H1 (cell line): ENCODE results near the gene DNAAF5. TPM values are rescaled to one million over a fixed set of nuclear protein-coding genes. Genes with fewer than 3 reads are reported as not detected.

Experiments
- CTCF ChIA-PET: fragments of 300-600 bp; sonication (Branson Sonifier 250); formaldehyde crosslinking; loops from one replicate; lab custom pipeline; 2021; ENCODE audit not compliant: partially characterized antibody; lab: Charles Lee
- POLR2A ChIA-PET: fragments of 300-600 bp; sonication (Branson Sonifier 250); formaldehyde crosslinking; loops from one replicate; lab custom pipeline; 2021; ENCODE audit warnings: inconsistent platforms; ENCODE audit not compliant: partially characterized antibody; lab: Charles Lee
- DNase-seq, 2 experiments: peaks; one replicate each; pipeline versions ENCODE4 v3.0.0 to v3.0.0-alpha.2; 2010 to 2022; ENCODE audit warnings: low spot score in 2 of 2, low read depth in 1 of 2, mixed read lengths in 1 of 2
- FAIRE-seq: peaks from 2 replicates; lab custom pipeline; 2011; peaks lifted over from hg19 to GRCh38; lab: Jason Lieb, UNC
- H2AFZ ChIP-seq: 2 replicates; pipeline ENCODE4 v1.8.1; 2012; ENCODE audit warnings: low read length, inconsistent platforms
- H2AK5ac ChIP-seq: 2 replicates; pipeline ENCODE4 v1.6.1; 2013; ENCODE audit warnings: low read depth, low read length
- H2BK120ac ChIP-seq: replicated peaks from 2 replicates; pipeline ENCODE3; 2013; ENCODE audit warnings: low read depth, low read length, inconsistent platforms
- H2BK12ac ChIP-seq: 2 replicates; pipeline ENCODE4 v1.6.1; 2013; ENCODE audit warnings: low read depth, low read length
- H2BK15ac ChIP-seq: 2 replicates; pipeline ENCODE4 v1.6.1; 2013; ENCODE audit warnings: low read length
- H2BK20ac ChIP-seq: 2 replicates; pipeline ENCODE4 v1.6.1; 2013; ENCODE audit warnings: low read length
- H2BK5ac ChIP-seq: 2 replicates; pipeline ENCODE4 v1.6.1; 2013; ENCODE audit warnings: low read depth, low read length
- H3K14ac ChIP-seq: 2 replicates; pipeline ENCODE4 v1.6.1; 2013; ENCODE audit warnings: inconsistent platforms; ENCODE audit not compliant: insufficient read length
- H3K18ac ChIP-seq: 2 replicates; pipeline ENCODE4 v1.6.1; 2013; ENCODE audit warnings: low read length; ENCODE audit errors: extremely low read depth
- H3K23ac ChIP-seq: 2 replicates; pipeline ENCODE4 v1.6.1; 2013; ENCODE audit warnings: inconsistent platforms; ENCODE audit not compliant: insufficient read length
- H3K23me2 ChIP-seq: 2 replicates; pipeline ENCODE4 v1.6.1; 2013; ENCODE audit warnings: low read depth, low read length
- H3K27ac ChIP-seq: 2 replicates; pipeline ENCODE4 v1.6.1; 2011; ENCODE audit warnings: low read depth, low read length, inconsistent platforms
- H3K27me3 ChIP-seq, 4 experiments: replicated peaks in 1 of 4; 1 replicate in 1 of 4; 2 replicates in 3 of 4; pipeline versions ENCODE4 v1.6.1 to v1.8.1; 2011 to 2013; ENCODE audit warnings: low read length in 3 of 4, mild to moderate bottlenecking in 3 of 4, inconsistent platforms in 2 of 4, mixed read lengths in 2 of 4, moderate library complexity in 1 of 4; ENCODE audit not compliant: control insufficient read depth in 3 of 4, insufficient read depth in 3 of 4; ENCODE audit errors: extremely low read depth in 1 of 4
- H3K36me3 ChIP-seq, 4 experiments: 2 replicates each; pipeline versions ENCODE4 v1.6.1 to v1.8.1; 2011 to 2013; ENCODE audit warnings: mild to moderate bottlenecking in 4 of 4, low read length in 3 of 4, moderate library complexity in 2 of 4, control low read depth in 1 of 4, inconsistent platforms in 1 of 4; ENCODE audit not compliant: insufficient read depth in 4 of 4, control insufficient read depth in 2 of 4
- H3K4ac ChIP-seq: replicated peaks from 2 replicates; pipeline ENCODE3; 2013; ENCODE audit warnings: low read length, low read depth, mixed read lengths, inconsistent platforms; ENCODE audit not compliant: insufficient read length
- H3K4me1 ChIP-seq, 4 experiments: replicated peaks in 1 of 4; 1 replicate in 1 of 4; 2 replicates in 3 of 4; pipeline versions ENCODE4 v1.6.1 to v1.8.1; 2011 to 2013; ENCODE audit warnings: low read length in 3 of 4, inconsistent platforms in 2 of 4, mixed read lengths in 1 of 4; ENCODE audit not compliant: insufficient read depth in 4 of 4, control insufficient read depth in 3 of 4
- H3K4me2 ChIP-seq, 2 experiments: 2 replicates each; pipeline versions ENCODE4 v1.6.1 to v1.8.1; 2011 to 2013; ENCODE audit warnings: low read depth in 2 of 2, low read length in 2 of 2, control low read depth in 1 of 2, inconsistent platforms in 1 of 2, mild to moderate bottlenecking in 1 of 2; ENCODE audit not compliant: insufficient read depth in 1 of 2
- H3K4me3 ChIP-seq, 4 experiments: fragments of 200-600, 300-600 bp in 1 of 4; sonication (generic), shearing (Covaris generic), sonication (Bioruptor Twin) in 1 of 4; 2 replicates each; pipeline versions ENCODE4 v1.5.1 to v1.8.1; 2011 to 2016; ENCODE audit warnings: low read length in 4 of 4, low read depth in 3 of 4, control low read depth in 2 of 4, inconsistent platforms in 2 of 4, mild to moderate bottlenecking in 2 of 4, mixed read lengths in 1 of 4, moderate library complexity in 1 of 4; ENCODE audit not compliant: insufficient read depth in 2 of 4; ENCODE audit errors: extremely low read depth in 1 of 4
- H3K56ac ChIP-seq: replicated peaks from 2 replicates; pipeline ENCODE3; 2013; ENCODE audit warnings: low read depth, mild to moderate bottlenecking, mixed read lengths, low read length, inconsistent platforms; ENCODE audit not compliant: insufficient read length
- H3K79me1 ChIP-seq: 2 replicates; pipeline ENCODE4 v1.6.1; 2013; ENCODE audit warnings: low read depth, low read length, control low read depth
- H3K79me2 ChIP-seq, 2 experiments: 2 replicates each; pipeline versions ENCODE4 v1.6.1 to v1.8.1; 2012 to 2013; ENCODE audit warnings: low read length in 2 of 2, mild to moderate bottlenecking in 2 of 2, inconsistent platforms in 1 of 2; ENCODE audit not compliant: insufficient read depth in 2 of 2, control insufficient read depth in 1 of 2
- H3K9ac ChIP-seq, 4 experiments: replicated peaks in 1 of 4; 1 replicate in 1 of 4; 2 replicates in 3 of 4; pipeline versions ENCODE4 v1.6.1 to v1.8.1; 2011 to 2013; ENCODE audit warnings: low read depth in 3 of 4, low read length in 3 of 4, control low read depth in 2 of 4, mild to moderate bottlenecking in 2 of 4, moderate library complexity in 2 of 4, inconsistent platforms in 1 of 4; ENCODE audit errors: extremely low read depth in 1 of 4
- H3K9me3 ChIP-seq, 2 experiments: 2 replicates each; pipeline versions ENCODE4 v1.6.1 to v1.8.1; 2012 to 2013; ENCODE audit warnings: mild to moderate bottlenecking in 2 of 2, moderate library complexity in 2 of 2, control low read depth in 1 of 2, inconsistent platforms in 1 of 2, low read depth in 1 of 2, low read length in 1 of 2, mixed read lengths in 1 of 2; ENCODE audit not compliant: insufficient read depth in 2 of 2
- H4K20me1 ChIP-seq, 2 experiments: replicated peaks in 1 of 2; 2 replicates each; pipeline versions ENCODE3 to v1.8.1; 2011 to 2013; ENCODE audit warnings: inconsistent platforms in 2 of 2, low read length in 2 of 2, mild to moderate bottlenecking in 1 of 2; ENCODE audit not compliant: insufficient read depth in 2 of 2, control insufficient read depth in 1 of 2
- H4K5ac ChIP-seq: 2 replicates; pipeline ENCODE4 v1.6.1; 2013; ENCODE audit warnings: low read length, low read depth, mixed read lengths, inconsistent platforms; ENCODE audit not compliant: insufficient read length
- H4K8ac ChIP-seq: 2 replicates; pipeline ENCODE4 v1.8.0; 2013; ENCODE audit warnings: mild to moderate bottlenecking, moderate library complexity, low read length, inconsistent platforms; ENCODE audit not compliant: insufficient read depth; ENCODE audit errors: extremely low read depth
- H4K91ac ChIP-seq: replicated peaks from 2 replicates; pipeline ENCODE3; 2013; ENCODE audit warnings: low read length, mixed read lengths, inconsistent platforms; ENCODE audit not compliant: insufficient read length
- BCL11A ChIP-seq, 2 experiments: IDR thresholded peaks; one replicate each; pipeline ENCODE4 v1.6.1; 2011; ENCODE audit warnings: low read depth in 2 of 2, low read length in 2 of 2, mild to moderate bottlenecking in 2 of 2
- CBX8 ChIP-seq: fragments of 300-800, 300-1000 bp; sonication (generic); IDR thresholded peaks from 2 replicates; pipeline ENCODE4 v1.7.1; 2016; ENCODE audit warnings: low read depth, low read length, borderline replicate concordance
- CHD2 ChIP-seq: IDR thresholded peaks from 2 replicates; pipeline ENCODE4 v1.6.1; 2012; ENCODE audit warnings: low read length, improper control_type of control experiment
- CTBP2 ChIP-seq: IDR thresholded peaks from 2 replicates; pipeline ENCODE4 v1.7.0; 2011; ENCODE audit warnings: borderline replicate concordance, mild to moderate bottlenecking, moderate library complexity, mixed read lengths, low read length; ENCODE audit not compliant: insufficient read depth, insufficient read length
- FOSL1 ChIP-seq: IDR thresholded peaks from 2 replicates; pipeline ENCODE4 v1.6.1; 2011; ENCODE audit warnings: mild to moderate bottlenecking, low read depth, low read length, moderate library complexity; ENCODE audit not compliant: insufficient read depth
- GTF2F1 ChIP-seq: IDR thresholded peaks from 2 replicates; pipeline ENCODE4 v1.6.1; 2012; ENCODE audit warnings: low read depth, low read length, improper control_type of control experiment, borderline replicate concordance
- JUN ChIP-seq: IDR thresholded peaks from 2 replicates; pipeline ENCODE4 v1.6.1; 2011; ENCODE audit warnings: low read depth, mild to moderate bottlenecking, improper control_type of control experiment, low read length
- KDM1A ChIP-seq: fragments of 200-600, 300-600 bp; sonication (generic); IDR thresholded peaks from 2 replicates; pipeline ENCODE4 v1.7.1; 2016; ENCODE audit warnings: mild to moderate bottlenecking, low read length, borderline replicate concordance
- NRF1 ChIP-seq: IDR thresholded peaks from 2 replicates; pipeline ENCODE4 v1.6.1; 2011; ENCODE audit warnings: mild to moderate bottlenecking, low read depth, low read length, improper control_type of control experiment
- SAP30 ChIP-seq: fragments of 300-600 bp; sonication (generic); IDR thresholded peaks from 2 replicates; pipeline ENCODE4 v1.7.1; 2012; ENCODE audit warnings: low read length, moderate library complexity, mild to moderate bottlenecking, inconsistent platforms; ENCODE audit not compliant: insufficient read depth, insufficient replicate concordance
- SIN3A ChIP-seq, 2 experiments: IDR thresholded peaks in 1 of 2; conservative IDR thresholded peaks in 1 of 2; 2 replicates each; pipeline ENCODE4 v1.6.1; 2011 to 2012; ENCODE audit warnings: low read length in 2 of 2, improper control_type of control experiment in 1 of 2, low read depth in 1 of 2, mild to moderate bottlenecking in 1 of 2
- SP1 ChIP-seq: IDR thresholded peaks from 2 replicates; pipeline ENCODE4 v1.6.1; 2011; ENCODE audit warnings: low read depth, low read length
- TBP ChIP-seq: IDR thresholded peaks from 2 replicates; pipeline ENCODE4 v1.6.1; 2011; ENCODE audit warnings: low read depth, low read length, improper control_type of control experiment
- TEAD4 ChIP-seq: IDR thresholded peaks from 2 replicates; pipeline ENCODE4 v1.6.1; 2012; ENCODE audit warnings: low read depth, low read length, inconsistent platforms, mixed read lengths
- WGBS, 2 experiments: shearing (Covaris generic) in 1 of 2; methylation state at CpG; one replicate each; pipeline versions ENCODE4 v1.1.6 to v1.1.7; 2013 to 2015; ENCODE audit warnings: low lambda C conversion rate in 2 of 2, mixed read lengths in 2 of 2, inconsistent platforms in 1 of 2, low coverage in 1 of 2, missing lambda C conversion rate in 1 of 2; ENCODE audit not compliant: insufficient replicate concordance in 2 of 2, insufficient coverage in 1 of 2, insufficient read length in 1 of 2; ENCODE audit errors: extremely low coverage in 1 of 2, missing lambda C conversion rate in 1 of 2; 5-methylcytosine and 5-hydroxymethylcytosine counted together
- polyA plus RNA-seq, 7 experiments: library from polyadenylated mRNA; depleted of rRNA in 3 of 7; stranded (reverse) in 5 of 7; unstranded in 2 of 7; fragments of >200 nt in 5 of 7; fragments of 200-250 nt in 2 of 7; gene quantifications; 1 replicate in 5 of 7; 2 replicates in 1 of 7; 4 replicates in 1 of 7; pipeline versions ENCODE4 v1.2.1 to v1.2.3, GENCODE V29; 2011 to 2013; ENCODE audit warnings: missing spikeins in 2 of 7, mixed read lengths in 2 of 7
- total RNA-seq: library from RNA; stranded (reverse); fragmentation: NEBNext Ultra II Directional; extraction: Animal tissue kit (Norgen Biotek cat#: 25700); gene quantifications from 2 replicates; pipeline ENCODE4 v1.2.1, GENCODE V29; 2021

The DNAAF5 gene
- total and polyA plus RNA-seq, 2 of the 8 experiments (the other 6 are each of a cell fraction or from before 2014, with no cell fraction given), result 55.1 to 95.9 TPM

DNA sequence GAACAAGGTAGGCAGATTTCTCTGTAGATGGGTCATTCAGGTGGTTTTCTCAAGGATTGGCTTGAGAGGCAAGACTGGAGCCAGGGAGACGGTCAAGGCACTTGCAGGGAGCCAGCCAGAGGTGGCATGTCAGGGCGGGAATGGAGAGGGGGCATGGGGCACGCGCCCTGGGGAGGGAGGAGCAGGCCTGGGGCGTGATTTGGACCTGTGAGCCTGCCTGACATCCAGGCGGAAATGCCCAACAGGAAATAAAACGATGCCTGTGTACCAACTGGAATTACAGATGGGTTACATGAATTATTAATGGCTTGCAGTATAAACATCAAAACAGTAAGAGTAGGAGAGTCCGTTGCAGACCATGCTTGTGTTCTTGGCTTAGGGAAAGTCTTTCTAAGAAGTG, 97.2 kb downstream of the DNAAF5 start:
- no peak overlapping the region for H2AFZ ChIP-seq
- peaks cover 31 to 42% of the 10 kb centered on the region in 2 experiments for H4K20me1 ChIP-seq
- H2BK12ac ChIP-seq, result 0 out of 2 replicates have a peak overlapping the region, but pooled peaks have one; percentile 84
- H3K9me3 ChIP-seq, result no peaks in the 10 kb centered on the region
- H3K14ac ChIP-seq, result no peak overlapping the region
- no peaks in the 10 kb centered on the region for H3K23me2 ChIP-seq
- peaks cover 59 to 98% of the 10 kb centered on the region in 2 experiments for H3K79me2 ChIP-seq
- no peak overlapping the region for H4K5ac ChIP-seq
- FAIRE-seq (no peak), DNase-seq (no peak)
- POLR2A ChIA-PET, result no interaction called here
- peak overlapping the region; percentile 52; the same call in 1 of the 2 replicates for H2BK5ac ChIP-seq
- no peak overlapping the region for H2BK120ac ChIP-seq
- CTCF ChIA-PET, result interaction anchor here (1.3 to 2.4 kb wide), 6 partner anchors 14 to 50 kb away, joined by 5 to 16 read pairs (median 6); no protein-coding TSS in a partner anchor
- no peaks in the 10 kb centered on the region for H3K27me3 ChIP-seq
- no peak overlapping the region for H3K27ac ChIP-seq
- peaks cover 3 to 15% (median 7%) of the 10 kb centered on the region in 4 experiments; a peak in 6 of 7 replicates for H3K4me1 ChIP-seq
- no peak overlapping the region for H3K4ac ChIP-seq
- no peaks in the 10 kb centered on the region; a peak in 1 of 8 replicates for H3K36me3 ChIP-seq
- H3K18ac ChIP-seq, result no peak overlapping the region
- no peak overlapping the region for H3K4me3 ChIP-seq
- no peak overlapping the region for H2BK15ac ChIP-seq
- H4K8ac ChIP-seq, result no peak overlapping the region
- H2AK5ac ChIP-seq, result no peak overlapping the region
- no peak overlapping the region for H2BK20ac ChIP-seq
- no peak overlapping the region for H3K4me2 ChIP-seq
- H3K56ac ChIP-seq, result no peak overlapping the region
- no peak overlapping the region for H4K91ac ChIP-seq
- H3K23ac ChIP-seq, result no peak overlapping the region
- 90% methylated on average over 8 of the region's 8 CpGs; no CpG with 5 or more reads in 1 of the 2 experiments for WGBS, 2 experiments
- H3K79me1 ChIP-seq, result peaks cover 21% of the 10 kb centered on the region
- no peak overlapping the region for H3K9ac ChIP-seq
- no peak for TF ChIP-seq CBX8
- no peak for TF ChIP-seq CTBP2
- TF ChIP-seq FOSL1, result no peak
- no peak for TF ChIP-seq TBP
- no peak for TF ChIP-seq SIN3A (conservative IDR thresholded peaks at IDR 0.05 in 1 of 2, IDR thresholded peaks at IDR 0.05 in 1 of 2; ENCODE audit: low read depth in 1 of 2, low read length in 2 of 2)
- TF ChIP-seq TEAD4, result no peak
- TF ChIP-seq SP1, result no peak
- no peak for TF ChIP-seq GTF2F1
- no peak for TF ChIP-seq KDM1A
- no peak for TF ChIP-seq BCL11A (IDR thresholded peaks at IDR 0.05; ENCODE audit: low read depth in 2 of 2, low read length in 2 of 2)
- TF ChIP-seq NRF1, result no peak
- TF ChIP-seq CHD2, result no peak
- TF ChIP-seq JUN, result no peak
- TF ChIP-seq SAP30, result no peak
